Vagina (tissue), 2 donors: Measurements from ENCODE around the gene AGBL4.

Source experiments
- CTCF ChIP-seq, 3 experiments: fragments of 450-650 bp in 2 of 3; fragments of 200-600 bp in 1 of 3; sonication (generic) in 1 of 3; IDR thresholded peaks; one replicate each; pipeline ENCODE4 v1.5.1; 2017 to 2019; ENCODE audit warnings: antibody characterized with exemption in 3 of 3, mild to moderate bottlenecking in 2 of 3, moderate library complexity in 2 of 3
- POLR2A ChIP-seq, 2 donors: fragments of 450-650 bp; IDR thresholded peaks; one replicate each; pipeline ENCODE4 v1.6.1; 2017; ENCODE audit warnings: antibody characterized with exemption in 2 of 2, mild to moderate bottlenecking in 2 of 2, moderate library complexity in 2 of 2
- POLR2AphosphoS5 ChIP-seq, 2 donors: sonication (generic); formaldehyde crosslinking; IDR thresholded peaks; one replicate each; pipeline ENCODE4 v1.9.0; 2017; ENCODE audit warnings: antibody characterized with exemption in 2 of 2, mild to moderate bottlenecking in 2 of 2, low read depth in 1 of 2; ENCODE audit not compliant: insufficient read depth in 1 of 2

GRCh38 chr1:49106445-49106844 is 917.3 kb downstream of the AGBL4 start:
- TF ChIP-seq CTCF (IDR thresholded peaks at IDR 0.05) (no peak), POLR2AphosphoS5 (IDR thresholded peaks at IDR 0.05; ENCODE audit: insufficient read depth in 1 of 2, low read depth in 1 of 2) (no peak), POLR2A (IDR thresholded peaks at IDR 0.05) (no peak)
